HL-60 (cell line): ENCODE data around the gene VPS41.

Source experiments
- SPI1 ChIP-seq: IDR thresholded peaks from 2 replicates; pipeline ENCODE4 v1.6.1; 2012; ENCODE audit warnings: low read depth, mild to moderate bottlenecking, borderline replicate concordance
- TF ChIP-seq, protein P1 (sequence below): IDR thresholded peaks from one replicate; pipeline ENCODE4 v1.5.1; 2011; ENCODE audit warnings: low read length, control low read depth, inconsistent platforms; ENCODE audit not compliant: insufficient read depth

DNA sequence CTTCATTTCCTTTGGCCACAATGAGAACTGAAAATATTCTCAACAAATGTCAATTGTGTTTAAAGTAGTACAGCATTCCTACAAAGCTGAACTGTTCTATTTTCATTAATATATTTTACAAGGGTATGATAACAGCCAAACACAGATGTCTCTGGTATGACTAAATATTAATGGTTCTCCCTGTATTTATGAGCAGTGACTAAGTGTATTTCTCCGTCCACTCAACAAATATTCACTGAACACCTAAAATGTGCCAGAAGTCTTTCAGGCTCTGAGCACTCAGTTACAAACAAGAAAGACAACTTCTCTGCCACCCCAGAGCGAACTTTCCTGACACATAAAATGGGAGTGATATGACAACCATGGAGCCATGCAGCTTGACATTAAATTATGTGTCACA is 135.6 kb downstream of the VPS41 start:
- TF ChIP-seq, protein P1, sequence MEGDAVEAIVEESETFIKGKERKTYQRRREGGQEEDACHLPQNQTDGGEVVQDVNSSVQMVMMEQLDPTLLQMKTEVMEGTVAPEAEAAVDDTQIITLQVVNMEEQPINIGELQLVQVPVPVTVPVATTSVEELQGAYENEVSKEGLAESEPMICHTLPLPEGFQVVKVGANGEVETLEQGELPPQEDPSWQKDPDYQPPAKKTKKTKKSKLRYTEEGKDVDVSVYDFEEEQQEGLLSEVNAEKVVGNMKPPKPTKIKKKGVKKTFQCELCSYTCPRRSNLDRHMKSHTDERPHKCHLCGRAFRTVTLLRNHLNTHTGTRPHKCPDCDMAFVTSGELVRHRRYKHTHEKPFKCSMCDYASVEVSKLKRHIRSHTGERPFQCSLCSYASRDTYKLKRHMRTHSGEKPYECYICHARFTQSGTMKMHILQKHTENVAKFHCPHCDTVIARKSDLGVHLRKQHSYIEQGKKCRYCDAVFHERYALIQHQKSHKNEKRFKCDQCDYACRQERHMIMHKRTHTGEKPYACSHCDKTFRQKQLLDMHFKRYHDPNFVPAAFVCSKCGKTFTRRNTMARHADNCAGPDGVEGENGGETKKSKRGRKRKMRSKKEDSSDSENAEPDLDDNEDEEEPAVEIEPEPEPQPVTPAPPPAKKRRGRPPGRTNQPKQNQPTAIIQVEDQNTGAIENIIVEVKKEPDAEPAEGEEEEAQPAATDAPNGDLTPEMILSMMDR, result no peak
- TF ChIP-seq SPI1, result no peak
